Spleen (tissue), 7 donors: Measurements from ENCODE around the gene SFXN5.

Source experiments
- CTCF ChIP-seq, 11 experiments: fragments of 200-600 bp in 7 of 11; fragments of 450-650 bp in 4 of 11; sonication (generic) in 4 of 11; IDR thresholded peaks in 8 of 11; conservative IDR thresholded peaks in 3 of 11; 1 replicate in 7 of 11; 2 replicates in 4 of 11; pipeline versions ENCODE4 v1.4.0 to v1.8.0; 2016 to 2021; ENCODE audit warnings: antibody characterized with exemption in 11 of 11, inconsistent platforms in 4 of 11, mild to moderate bottlenecking in 1 of 11
- POLR2AphosphoS5 ChIP-seq, 3 donors: sonication (generic); formaldehyde crosslinking; IDR thresholded peaks; one replicate each; pipeline ENCODE4 v1.5.1; 2017; ENCODE audit warnings: antibody characterized with exemption in 3 of 3
- donor health status: DM: no; HTN: no; CAD: no; lungs with moderate emphysema.
- donor health status: DM: no; HTN: no; CAD: no.
- donor health status: DM: no; HTN: no; CAD: no.

- TF ChIP-seq CTCF (IDR thresholded peaks at IDR 0.05 in 8 of 11, conservative IDR thresholded peaks at IDR 0.05 in 3 of 11) (no peak), POLR2AphosphoS5 (IDR thresholded peaks at IDR 0.05) (no peak)
These were observed 99.0 kb downstream of the SFXN5 start for GRCh38 chr2:72972352-72973136.
